Measurements from ENCODE around the gene ANKS1B.

GRCh38 chr12:98730412-98730811 is 1254.3 kb downstream of the ANKS1B start:
- TF ChIP-seq, protein P1, sequence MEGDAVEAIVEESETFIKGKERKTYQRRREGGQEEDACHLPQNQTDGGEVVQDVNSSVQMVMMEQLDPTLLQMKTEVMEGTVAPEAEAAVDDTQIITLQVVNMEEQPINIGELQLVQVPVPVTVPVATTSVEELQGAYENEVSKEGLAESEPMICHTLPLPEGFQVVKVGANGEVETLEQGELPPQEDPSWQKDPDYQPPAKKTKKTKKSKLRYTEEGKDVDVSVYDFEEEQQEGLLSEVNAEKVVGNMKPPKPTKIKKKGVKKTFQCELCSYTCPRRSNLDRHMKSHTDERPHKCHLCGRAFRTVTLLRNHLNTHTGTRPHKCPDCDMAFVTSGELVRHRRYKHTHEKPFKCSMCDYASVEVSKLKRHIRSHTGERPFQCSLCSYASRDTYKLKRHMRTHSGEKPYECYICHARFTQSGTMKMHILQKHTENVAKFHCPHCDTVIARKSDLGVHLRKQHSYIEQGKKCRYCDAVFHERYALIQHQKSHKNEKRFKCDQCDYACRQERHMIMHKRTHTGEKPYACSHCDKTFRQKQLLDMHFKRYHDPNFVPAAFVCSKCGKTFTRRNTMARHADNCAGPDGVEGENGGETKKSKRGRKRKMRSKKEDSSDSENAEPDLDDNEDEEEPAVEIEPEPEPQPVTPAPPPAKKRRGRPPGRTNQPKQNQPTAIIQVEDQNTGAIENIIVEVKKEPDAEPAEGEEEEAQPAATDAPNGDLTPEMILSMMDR (IDR thresholded peaks at IDR 0.05): no peak
- TF ChIP-seq TCF7L2 (IDR thresholded peaks at IDR 0.05; ENCODE audit: low read depth, low read length): no peak
